ENCODE data around the gene MOSPD3.

DNA sequence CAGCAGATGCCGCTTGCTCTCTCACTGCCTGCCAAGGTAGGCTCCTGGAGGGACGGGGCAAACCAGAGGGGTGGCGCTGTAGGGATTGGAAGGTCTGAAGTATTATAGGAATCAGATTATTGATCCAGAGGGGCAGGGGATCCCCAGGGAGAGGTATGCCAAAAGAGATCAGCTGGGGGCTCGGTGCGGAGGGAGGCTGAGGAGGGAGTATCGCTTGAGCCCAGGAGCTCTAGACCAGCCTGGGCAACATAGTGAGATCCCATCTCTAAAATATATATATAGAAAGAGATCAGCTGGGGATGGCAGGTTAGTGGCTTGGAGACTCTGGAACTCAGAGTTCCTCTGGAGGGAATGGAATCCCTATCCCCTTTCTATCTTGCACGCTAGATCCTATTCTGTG is 17.2 kb upstream of the MOSPD3 start:
- TF ChIP-seq, protein P1, sequence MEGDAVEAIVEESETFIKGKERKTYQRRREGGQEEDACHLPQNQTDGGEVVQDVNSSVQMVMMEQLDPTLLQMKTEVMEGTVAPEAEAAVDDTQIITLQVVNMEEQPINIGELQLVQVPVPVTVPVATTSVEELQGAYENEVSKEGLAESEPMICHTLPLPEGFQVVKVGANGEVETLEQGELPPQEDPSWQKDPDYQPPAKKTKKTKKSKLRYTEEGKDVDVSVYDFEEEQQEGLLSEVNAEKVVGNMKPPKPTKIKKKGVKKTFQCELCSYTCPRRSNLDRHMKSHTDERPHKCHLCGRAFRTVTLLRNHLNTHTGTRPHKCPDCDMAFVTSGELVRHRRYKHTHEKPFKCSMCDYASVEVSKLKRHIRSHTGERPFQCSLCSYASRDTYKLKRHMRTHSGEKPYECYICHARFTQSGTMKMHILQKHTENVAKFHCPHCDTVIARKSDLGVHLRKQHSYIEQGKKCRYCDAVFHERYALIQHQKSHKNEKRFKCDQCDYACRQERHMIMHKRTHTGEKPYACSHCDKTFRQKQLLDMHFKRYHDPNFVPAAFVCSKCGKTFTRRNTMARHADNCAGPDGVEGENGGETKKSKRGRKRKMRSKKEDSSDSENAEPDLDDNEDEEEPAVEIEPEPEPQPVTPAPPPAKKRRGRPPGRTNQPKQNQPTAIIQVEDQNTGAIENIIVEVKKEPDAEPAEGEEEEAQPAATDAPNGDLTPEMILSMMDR (IDR thresholded peaks at IDR 0.05; ENCODE audit: low read depth, low read length, poor library complexity, severe bottlenecking) = no peak
- no peak for TF ChIP-seq EZH2phosphoT487 (IDR thresholded peaks at IDR 0.05; ENCODE audit: borderline replicate concordance, low read length)
